H1 (cell line): ENCODE measurements around the gene C19orf47. TPM values are rescaled to one million over a fixed set of nuclear protein-coding genes. Genes with fewer than 3 reads are reported as not detected.

Source experiments
- CTCF ChIA-PET: fragments of 300-600 bp; sonication (Branson Sonifier 250); formaldehyde crosslinking; loops from one replicate; lab custom pipeline; 2021; ENCODE audit not compliant: partially characterized antibody; lab: Charles Lee
- POLR2A ChIA-PET: fragments of 300-600 bp; sonication (Branson Sonifier 250); formaldehyde crosslinking; loops from one replicate; lab custom pipeline; 2021; ENCODE audit warnings: inconsistent platforms; ENCODE audit not compliant: partially characterized antibody; lab: Charles Lee
- DNase-seq, 2 experiments: peaks; one replicate each; pipeline versions ENCODE4 v3.0.0 to v3.0.0-alpha.2; 2010 to 2022; ENCODE audit warnings: low spot score in 2 of 2, low read depth in 1 of 2, mixed read lengths in 1 of 2
- FAIRE-seq: peaks from 2 replicates; lab custom pipeline; 2011; peaks lifted over from hg19 to GRCh38; lab: Jason Lieb, UNC
- H2AFZ ChIP-seq: 2 replicates; pipeline ENCODE4 v1.8.1; 2012; ENCODE audit warnings: low read length, inconsistent platforms
- H2AK5ac ChIP-seq: 2 replicates; pipeline ENCODE4 v1.6.1; 2013; ENCODE audit warnings: low read depth, low read length
- H2BK120ac ChIP-seq: replicated peaks from 2 replicates; pipeline ENCODE3; 2013; ENCODE audit warnings: low read depth, low read length, inconsistent platforms
- H2BK12ac ChIP-seq: 2 replicates; pipeline ENCODE4 v1.6.1; 2013; ENCODE audit warnings: low read depth, low read length
- H2BK15ac ChIP-seq: 2 replicates; pipeline ENCODE4 v1.6.1; 2013; ENCODE audit warnings: low read length
- H2BK20ac ChIP-seq: 2 replicates; pipeline ENCODE4 v1.6.1; 2013; ENCODE audit warnings: low read length
- H2BK5ac ChIP-seq: 2 replicates; pipeline ENCODE4 v1.6.1; 2013; ENCODE audit warnings: low read depth, low read length
- H3K14ac ChIP-seq: 2 replicates; pipeline ENCODE4 v1.6.1; 2013; ENCODE audit warnings: inconsistent platforms; ENCODE audit not compliant: insufficient read length
- H3K18ac ChIP-seq: 2 replicates; pipeline ENCODE4 v1.6.1; 2013; ENCODE audit warnings: low read length; ENCODE audit errors: extremely low read depth
- H3K23ac ChIP-seq: 2 replicates; pipeline ENCODE4 v1.6.1; 2013; ENCODE audit warnings: inconsistent platforms; ENCODE audit not compliant: insufficient read length
- H3K23me2 ChIP-seq: 2 replicates; pipeline ENCODE4 v1.6.1; 2013; ENCODE audit warnings: low read depth, low read length
- H3K27ac ChIP-seq: 2 replicates; pipeline ENCODE4 v1.6.1; 2011; ENCODE audit warnings: low read depth, low read length, inconsistent platforms
- H3K27me3 ChIP-seq, 4 experiments: replicated peaks in 1 of 4; 1 replicate in 1 of 4; 2 replicates in 3 of 4; pipeline versions ENCODE4 v1.6.1 to v1.8.1; 2011 to 2013; ENCODE audit warnings: low read length in 3 of 4, mild to moderate bottlenecking in 3 of 4, inconsistent platforms in 2 of 4, mixed read lengths in 2 of 4, moderate library complexity in 1 of 4; ENCODE audit not compliant: control insufficient read depth in 3 of 4, insufficient read depth in 3 of 4; ENCODE audit errors: extremely low read depth in 1 of 4
- H3K36me3 ChIP-seq, 4 experiments: 2 replicates each; pipeline versions ENCODE4 v1.6.1 to v1.8.1; 2011 to 2013; ENCODE audit warnings: mild to moderate bottlenecking in 4 of 4, low read length in 3 of 4, moderate library complexity in 2 of 4, control low read depth in 1 of 4, inconsistent platforms in 1 of 4; ENCODE audit not compliant: insufficient read depth in 4 of 4, control insufficient read depth in 2 of 4
- H3K4ac ChIP-seq: replicated peaks from 2 replicates; pipeline ENCODE3; 2013; ENCODE audit warnings: low read length, low read depth, mixed read lengths, inconsistent platforms; ENCODE audit not compliant: insufficient read length
- H3K4me1 ChIP-seq, 4 experiments: replicated peaks in 1 of 4; 1 replicate in 1 of 4; 2 replicates in 3 of 4; pipeline versions ENCODE4 v1.6.1 to v1.8.1; 2011 to 2013; ENCODE audit warnings: low read length in 3 of 4, inconsistent platforms in 2 of 4, mixed read lengths in 1 of 4; ENCODE audit not compliant: insufficient read depth in 4 of 4, control insufficient read depth in 3 of 4
- H3K4me2 ChIP-seq, 2 experiments: 2 replicates each; pipeline versions ENCODE4 v1.6.1 to v1.8.1; 2011 to 2013; ENCODE audit warnings: low read depth in 2 of 2, low read length in 2 of 2, control low read depth in 1 of 2, inconsistent platforms in 1 of 2, mild to moderate bottlenecking in 1 of 2; ENCODE audit not compliant: insufficient read depth in 1 of 2
- H3K4me3 ChIP-seq, 4 experiments: fragments of 200-600, 300-600 bp in 1 of 4; sonication (generic), shearing (Covaris generic), sonication (Bioruptor Twin) in 1 of 4; 2 replicates each; pipeline versions ENCODE4 v1.5.1 to v1.8.1; 2011 to 2016; ENCODE audit warnings: low read length in 4 of 4, low read depth in 3 of 4, control low read depth in 2 of 4, inconsistent platforms in 2 of 4, mild to moderate bottlenecking in 2 of 4, mixed read lengths in 1 of 4, moderate library complexity in 1 of 4; ENCODE audit not compliant: insufficient read depth in 2 of 4; ENCODE audit errors: extremely low read depth in 1 of 4
- H3K56ac ChIP-seq: replicated peaks from 2 replicates; pipeline ENCODE3; 2013; ENCODE audit warnings: low read depth, mild to moderate bottlenecking, mixed read lengths, low read length, inconsistent platforms; ENCODE audit not compliant: insufficient read length
- H3K79me1 ChIP-seq: 2 replicates; pipeline ENCODE4 v1.6.1; 2013; ENCODE audit warnings: low read depth, low read length, control low read depth
- H3K79me2 ChIP-seq, 2 experiments: 2 replicates each; pipeline versions ENCODE4 v1.6.1 to v1.8.1; 2012 to 2013; ENCODE audit warnings: low read length in 2 of 2, mild to moderate bottlenecking in 2 of 2, inconsistent platforms in 1 of 2; ENCODE audit not compliant: insufficient read depth in 2 of 2, control insufficient read depth in 1 of 2
- H3K9ac ChIP-seq, 4 experiments: replicated peaks in 1 of 4; 1 replicate in 1 of 4; 2 replicates in 3 of 4; pipeline versions ENCODE4 v1.6.1 to v1.8.1; 2011 to 2013; ENCODE audit warnings: low read depth in 3 of 4, low read length in 3 of 4, control low read depth in 2 of 4, mild to moderate bottlenecking in 2 of 4, moderate library complexity in 2 of 4, inconsistent platforms in 1 of 4; ENCODE audit errors: extremely low read depth in 1 of 4
- H3K9me3 ChIP-seq, 2 experiments: 2 replicates each; pipeline versions ENCODE4 v1.6.1 to v1.8.1; 2012 to 2013; ENCODE audit warnings: mild to moderate bottlenecking in 2 of 2, moderate library complexity in 2 of 2, control low read depth in 1 of 2, inconsistent platforms in 1 of 2, low read depth in 1 of 2, low read length in 1 of 2, mixed read lengths in 1 of 2; ENCODE audit not compliant: insufficient read depth in 2 of 2
- H4K20me1 ChIP-seq, 2 experiments: replicated peaks in 1 of 2; 2 replicates each; pipeline versions ENCODE3 to v1.8.1; 2011 to 2013; ENCODE audit warnings: inconsistent platforms in 2 of 2, low read length in 2 of 2, mild to moderate bottlenecking in 1 of 2; ENCODE audit not compliant: insufficient read depth in 2 of 2, control insufficient read depth in 1 of 2
- H4K5ac ChIP-seq: 2 replicates; pipeline ENCODE4 v1.6.1; 2013; ENCODE audit warnings: low read length, low read depth, mixed read lengths, inconsistent platforms; ENCODE audit not compliant: insufficient read length
- H4K8ac ChIP-seq: 2 replicates; pipeline ENCODE4 v1.8.0; 2013; ENCODE audit warnings: mild to moderate bottlenecking, moderate library complexity, low read length, inconsistent platforms; ENCODE audit not compliant: insufficient read depth; ENCODE audit errors: extremely low read depth
- H4K91ac ChIP-seq: replicated peaks from 2 replicates; pipeline ENCODE3; 2013; ENCODE audit warnings: low read length, mixed read lengths, inconsistent platforms; ENCODE audit not compliant: insufficient read length
- KDM1A ChIP-seq: fragments of 200-600, 300-600 bp; sonication (generic); IDR thresholded peaks from 2 replicates; pipeline ENCODE4 v1.7.1; 2016; ENCODE audit warnings: mild to moderate bottlenecking, low read length, borderline replicate concordance
- PHF8 ChIP-seq: fragments of 200-600 bp; sonication (generic); conservative IDR thresholded peaks from 2 replicates; pipeline ENCODE4 v1.7.1; 2012; ENCODE audit warnings: low read depth, mild to moderate bottlenecking, inconsistent platforms, low read length, moderate library complexity
- WGBS, 2 experiments: shearing (Covaris generic) in 1 of 2; methylation state at CpG; one replicate each; pipeline versions ENCODE4 v1.1.6 to v1.1.7; 2013 to 2015; ENCODE audit warnings: low lambda C conversion rate in 2 of 2, mixed read lengths in 2 of 2, inconsistent platforms in 1 of 2, low coverage in 1 of 2, missing lambda C conversion rate in 1 of 2; ENCODE audit not compliant: insufficient replicate concordance in 2 of 2, insufficient coverage in 1 of 2, insufficient read length in 1 of 2; ENCODE audit errors: extremely low coverage in 1 of 2, missing lambda C conversion rate in 1 of 2; 5-methylcytosine and 5-hydroxymethylcytosine counted together
- polyA plus RNA-seq, 7 experiments: library from polyadenylated mRNA; depleted of rRNA in 3 of 7; stranded (reverse) in 5 of 7; unstranded in 2 of 7; fragments of >200 nt in 5 of 7; fragments of 200-250 nt in 2 of 7; gene quantifications; 1 replicate in 5 of 7; 2 replicates in 1 of 7; 4 replicates in 1 of 7; pipeline versions ENCODE4 v1.2.1 to v1.2.3, GENCODE V29; 2011 to 2013; ENCODE audit warnings: missing spikeins in 2 of 7, mixed read lengths in 2 of 7
- total RNA-seq: library from RNA; stranded (reverse); fragmentation: NEBNext Ultra II Directional; extraction: Animal tissue kit (Norgen Biotek cat#: 25700); gene quantifications from 2 replicates; pipeline ENCODE4 v1.2.1, GENCODE V29; 2021

The C19orf47 gene
- total and polyA plus RNA-seq, 2 of the 8 experiments (the other 6 are each of a cell fraction or from before 2014, with no cell fraction given), result 17.8 to 27.3 TPM

DNA sequence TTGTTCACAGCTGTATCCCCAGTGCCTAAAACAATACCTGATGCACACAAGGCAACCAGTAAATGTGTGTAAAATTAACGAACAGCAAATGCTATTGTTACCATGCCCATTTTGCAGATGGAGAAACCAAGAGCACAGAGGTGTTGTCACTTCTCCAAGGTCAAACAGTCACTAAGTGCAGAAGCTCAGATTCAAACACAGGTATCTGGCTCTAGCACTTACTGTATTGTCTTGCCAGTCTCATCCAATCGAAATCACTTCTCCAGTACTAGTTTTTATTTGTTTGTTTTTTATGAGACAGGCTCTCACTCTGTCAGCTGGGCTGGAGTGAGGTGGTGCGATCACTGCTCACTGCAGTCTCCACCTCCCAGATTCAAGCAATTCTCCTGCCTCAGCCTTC lies 14.0 kb upstream of the C19orf47 start:
- Histone ChIP-seq H3K9ac (no peak overlapping the region), H3K9me3 (no peaks in the 10 kb centered on the region), H2AFZ (no peak overlapping the region), H4K91ac (no peak overlapping the region), H2BK15ac (no peak overlapping the region), H3K4ac (no peak overlapping the region), H3K36me3 (no peaks in the 10 kb centered on the region), H2BK20ac (no peak overlapping the region), H3K4me1 (peaks cover 0 to 12% (median 9%) of the 10 kb centered on the region in 4 experiments; a peak in 6 of 7 replicates), H3K79me1 (no peaks in the 10 kb centered on the region), H2BK120ac (no peak overlapping the region), H3K27ac (no peak overlapping the region), H3K23ac (no peak overlapping the region), H3K4me3 (no peak overlapping the region), H4K20me1 (peaks cover 0 to 7% of the 10 kb centered on the region in 2 experiments), H3K56ac (no peak overlapping the region), H3K79me2 (no peaks in the 10 kb centered on the region), H2AK5ac (no peak overlapping the region), H3K27me3 (no peaks in the 10 kb centered on the region), H2BK12ac (no peak overlapping the region), H3K23me2 (peaks cover 2% of the 10 kb centered on the region), H4K5ac (no peak overlapping the region), H2BK5ac (no peak overlapping the region), H4K8ac (no peak overlapping the region), H3K4me2 (no peak overlapping the region), H3K14ac (no peak overlapping the region), H3K18ac (no peak overlapping the region)
- TF ChIP-seq PHF8, result no peak
- TF ChIP-seq KDM1A, result 0 out of 2 replicates have a peak, but pooled peaks have one; percentile 17
- ChIA-PET CTCF (no interaction called here), POLR2A (interaction anchor here (1.3 kb wide), 1 partner anchor 34 kb away, joined by 3 read pairs; no protein-coding TSS in a partner anchor)
- FAIRE-seq (no peak), DNase-seq (no peak)
- 86% methylated on average over 3 of the region's 3 CpGs; no CpG with 5 or more reads in 1 of the 2 experiments for WGBS, 2 experiments
